SK-N-SH (cell line): ENCODE results near the gene RAB10.

Experiments used
- EP300 ChIP-seq, 2 experiments: IDR thresholded peaks; 2 replicates each; pipeline versions ENCODE4 v1.4.0 to v1.6.1; 2012; ENCODE audit warnings: borderline replicate concordance in 1 of 2, low read depth in 1 of 2, low read length in 1 of 2
- EZH2phosphoT487 ChIP-seq: fragments of 200-600 bp; sonication (generic); IDR thresholded peaks from 2 replicates; pipeline ENCODE4 v1.6.1; 2017; ENCODE audit warnings: low read depth, mixed run types, mild to moderate bottlenecking, antibody characterized with exemption, moderate library complexity, borderline replicate concordance
- FOXJ3 ChIP-seq: sonication (generic); formaldehyde crosslinking; IDR thresholded peaks from 2 replicates; pipeline ENCODE4 v1.5.1; 2020; ENCODE audit warnings: mild to moderate bottlenecking, missing genetic modification reagents
- JUND ChIP-seq: IDR thresholded peaks from 2 replicates; pipeline ENCODE4 v1.4.0; 2012
- MAX ChIP-seq: IDR thresholded peaks from 2 replicates; pipeline ENCODE4 v1.4.0; 2012; ENCODE audit warnings: low read depth
- MXI1 ChIP-seq: IDR thresholded peaks from 2 replicates; pipeline ENCODE4 v1.6.1; 2012; ENCODE audit warnings: mild to moderate bottlenecking, low read depth, low read length, improper control_type of control experiment
- POLR2AphosphoS5 ChIP-seq: IDR thresholded peaks from 2 replicates; pipeline ENCODE4 v1.6.1; 2012; ENCODE audit warnings: low read depth, low read length
- REST ChIP-seq: IDR thresholded peaks from 2 replicates; pipeline ENCODE4 v1.6.1; 2012; ENCODE audit warnings: mild to moderate bottlenecking, low read depth, low read length, moderate library complexity
- TAF1 ChIP-seq: IDR thresholded peaks from 2 replicates; pipeline ENCODE4 v1.6.1; 2012; ENCODE audit warnings: low read depth, mild to moderate bottlenecking, low read length, moderate library complexity, borderline replicate concordance
- YY1 ChIP-seq: IDR thresholded peaks from 2 replicates; pipeline ENCODE4 v1.4.0; 2012; ENCODE audit warnings: low read depth, mild to moderate bottlenecking
- TF ChIP-seq, protein P1 (sequence below): fragments of 200-600 bp; sonication (generic); IDR thresholded peaks from 2 replicates; pipeline ENCODE4 v1.6.1; 2017; ENCODE audit warnings: antibody characterized with exemption, mild to moderate bottlenecking, moderate library complexity
- TF ChIP-seq, protein P2 (sequence below): fragments of 150-350 bp; IDR thresholded peaks from 2 replicates; pipeline ENCODE4 v1.6.1; 2017; ENCODE audit warnings: antibody characterized with exemption, low read length, low read depth, borderline replicate concordance

- TF ChIP-seq JUND = no peak
- TF ChIP-seq EP300 (IDR thresholded peaks at IDR 0.05; ENCODE audit: borderline replicate concordance in 1 of 2, low read depth in 1 of 2, low read length in 1 of 2) = no peak
- TF ChIP-seq, protein P1, sequence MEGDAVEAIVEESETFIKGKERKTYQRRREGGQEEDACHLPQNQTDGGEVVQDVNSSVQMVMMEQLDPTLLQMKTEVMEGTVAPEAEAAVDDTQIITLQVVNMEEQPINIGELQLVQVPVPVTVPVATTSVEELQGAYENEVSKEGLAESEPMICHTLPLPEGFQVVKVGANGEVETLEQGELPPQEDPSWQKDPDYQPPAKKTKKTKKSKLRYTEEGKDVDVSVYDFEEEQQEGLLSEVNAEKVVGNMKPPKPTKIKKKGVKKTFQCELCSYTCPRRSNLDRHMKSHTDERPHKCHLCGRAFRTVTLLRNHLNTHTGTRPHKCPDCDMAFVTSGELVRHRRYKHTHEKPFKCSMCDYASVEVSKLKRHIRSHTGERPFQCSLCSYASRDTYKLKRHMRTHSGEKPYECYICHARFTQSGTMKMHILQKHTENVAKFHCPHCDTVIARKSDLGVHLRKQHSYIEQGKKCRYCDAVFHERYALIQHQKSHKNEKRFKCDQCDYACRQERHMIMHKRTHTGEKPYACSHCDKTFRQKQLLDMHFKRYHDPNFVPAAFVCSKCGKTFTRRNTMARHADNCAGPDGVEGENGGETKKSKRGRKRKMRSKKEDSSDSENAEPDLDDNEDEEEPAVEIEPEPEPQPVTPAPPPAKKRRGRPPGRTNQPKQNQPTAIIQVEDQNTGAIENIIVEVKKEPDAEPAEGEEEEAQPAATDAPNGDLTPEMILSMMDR = no peak
- no peak for TF ChIP-seq MAX
- no peak for TF ChIP-seq REST
- no peak for TF ChIP-seq MXI1
- TF ChIP-seq YY1 = no peak
- peak; percentile 26; the same call in 1 of the 2 replicates for TF ChIP-seq POLR2AphosphoS5
- no peak for TF ChIP-seq EZH2phosphoT487
- TF ChIP-seq, protein P2, sequence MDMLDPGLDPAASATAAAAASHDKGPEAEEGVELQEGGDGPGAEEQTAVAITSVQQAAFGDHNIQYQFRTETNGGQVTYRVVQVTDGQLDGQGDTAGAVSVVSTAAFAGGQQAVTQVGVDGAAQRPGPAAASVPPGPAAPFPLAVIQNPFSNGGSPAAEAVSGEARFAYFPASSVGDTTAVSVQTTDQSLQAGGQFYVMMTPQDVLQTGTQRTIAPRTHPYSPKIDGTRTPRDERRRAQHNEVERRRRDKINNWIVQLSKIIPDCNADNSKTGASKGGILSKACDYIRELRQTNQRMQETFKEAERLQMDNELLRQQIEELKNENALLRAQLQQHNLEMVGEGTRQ = no peak
- TF ChIP-seq FOXJ3 (CRISPR knock-in tag) = no peak
- no peak for TF ChIP-seq TAF1
Observed at GRCh38 chr2:26139269-26140183, 105.6 kb downstream of the RAB10 start.
